Mucosa of gallbladder (tissue), 1 donor: Measurements from ENCODE around the gene SPAG7. TPM values are rescaled to one million over a fixed set of nuclear protein-coding genes. Genes with fewer than 3 reads are reported as not detected.
A peak's percentile ranks its signal among the peaks of the same experiment; 100 is the strongest.

Experiments used
- DNase-seq: peaks from one replicate; pipeline ENCODE4 v3.0.0-alpha.2; 2020; ENCODE audit warnings: low spot score
- total RNA-seq: library from RNA; stranded (reverse); gene quantifications from one replicate; pipeline ENCODE4 v1.2.1, GENCODE V29; 2021
- donor health status: DM: no; HTN: no; CAD: no.

Gene SPAG7
- 54.2 TPM for total RNA-seq

- DNase-seq, result peak; percentile 96
These were observed at the start of gene SPAG7 for GRCh38 chr17:4967539-4968485. Gene SPAG7 (minus strand): TSS chr17:4967817. CDS start chr17:4967804, 13 bp downstream.

- DNase-seq, result no peak
These were observed 46.7 kb upstream of the SPAG7 start for GRCh38 chr17:5014357-5014756.

DNA sequence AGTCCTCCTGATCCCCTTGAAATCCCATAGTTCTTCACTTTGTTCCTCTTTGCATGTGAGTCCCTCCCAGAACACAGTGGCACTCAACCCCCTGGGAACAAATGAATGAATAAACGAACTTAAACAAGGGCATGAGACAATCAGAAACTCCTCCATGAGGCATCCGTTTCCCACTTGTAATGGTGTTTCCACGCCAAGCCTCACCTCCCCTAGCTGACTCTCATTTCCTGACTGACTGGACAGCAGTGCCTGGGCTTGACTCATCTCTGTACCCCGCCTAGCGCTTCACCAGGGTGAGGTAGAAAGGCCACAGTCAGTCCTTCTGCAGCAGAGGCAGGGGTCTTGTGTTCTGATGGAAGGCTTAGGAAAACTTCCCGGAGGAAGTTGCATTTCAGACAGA, 44.3 kb upstream of the SPAG7 start:
- no peak for DNase-seq

- DNase-seq, result no peak
These were observed 35.7 kb upstream of the SPAG7 start for GRCh38 chr17:5003214-5003867.

DNA sequence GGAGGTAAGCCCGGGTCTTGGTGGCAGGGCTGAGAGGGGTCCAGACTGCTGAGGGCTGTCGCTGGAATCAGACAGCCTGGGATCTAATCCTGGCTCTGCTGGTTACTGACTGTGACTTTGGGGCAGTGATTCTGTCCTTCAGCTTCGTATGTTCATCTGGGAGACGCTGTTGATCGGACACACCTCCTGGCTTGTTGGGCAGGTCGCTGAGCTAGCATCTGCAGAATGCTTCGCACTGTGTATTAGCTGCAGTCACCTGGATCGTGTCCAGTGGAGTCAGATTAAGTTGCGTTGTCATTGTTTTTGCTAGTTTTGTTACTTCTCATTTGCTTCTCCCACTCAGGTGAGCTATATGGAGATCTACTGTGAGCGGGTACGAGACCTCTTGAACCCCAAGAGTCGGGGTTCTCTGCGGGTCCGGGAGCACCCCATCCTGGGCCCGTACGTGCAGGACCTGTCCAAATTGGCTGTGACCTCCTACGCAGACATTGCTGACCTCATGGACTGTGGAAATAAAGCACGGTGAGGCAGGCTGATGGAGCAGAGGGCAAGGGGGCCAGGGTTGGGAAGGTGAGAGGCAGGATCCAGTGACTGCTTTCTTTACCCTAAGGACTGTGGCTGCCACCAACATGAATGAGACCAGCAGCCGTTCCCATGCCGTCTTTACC, 34.6 kb upstream of the SPAG7 start:
- DNase-seq, result no peak

GRCh38 chr17:5000237-5000639, 32.6 kb upstream of the SPAG7 start:
- no peak for DNase-seq

DNA sequence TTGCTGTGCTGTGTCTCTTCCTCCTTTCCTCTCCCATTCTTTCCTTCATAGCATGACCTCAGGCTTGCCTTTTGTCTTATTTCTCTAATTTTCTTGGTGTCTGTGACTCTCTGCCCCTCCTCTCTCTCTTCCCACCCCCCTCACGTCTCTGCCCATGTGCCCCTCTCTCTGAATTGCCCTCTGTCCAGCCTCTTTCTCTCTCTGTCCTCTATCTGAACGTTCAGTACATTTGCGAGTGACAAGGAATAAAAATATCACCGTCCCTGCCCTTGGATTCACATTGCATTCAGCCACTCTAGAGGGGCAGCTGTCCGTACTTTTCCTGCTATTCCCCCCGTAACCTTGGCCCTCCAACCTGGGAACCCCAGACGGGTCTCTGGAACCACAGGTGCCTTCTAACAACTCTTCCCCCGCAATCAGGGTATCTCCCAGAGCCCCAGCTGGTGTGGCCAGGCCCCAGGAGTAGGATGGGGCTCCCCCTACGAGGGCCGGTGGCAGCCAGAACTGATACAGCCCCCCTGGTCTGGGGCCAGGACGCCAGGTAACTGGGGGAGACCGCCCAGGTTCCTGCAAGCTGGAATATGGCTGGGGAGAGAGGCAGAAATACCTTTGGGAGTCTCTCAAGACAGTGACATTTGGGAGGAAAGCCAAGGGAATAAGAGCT, 31.9 kb upstream of the SPAG7 start:
- no peak for DNase-seq

- peak; percentile 44 for DNase-seq
These were observed 31.3 kb upstream of the SPAG7 start for GRCh38 chr17:4998732-4999429.

- peak; percentile 33 for DNase-seq
These were observed 30.6 kb upstream of the SPAG7 start for GRCh38 chr17:4998027-4998731.

DNA sequence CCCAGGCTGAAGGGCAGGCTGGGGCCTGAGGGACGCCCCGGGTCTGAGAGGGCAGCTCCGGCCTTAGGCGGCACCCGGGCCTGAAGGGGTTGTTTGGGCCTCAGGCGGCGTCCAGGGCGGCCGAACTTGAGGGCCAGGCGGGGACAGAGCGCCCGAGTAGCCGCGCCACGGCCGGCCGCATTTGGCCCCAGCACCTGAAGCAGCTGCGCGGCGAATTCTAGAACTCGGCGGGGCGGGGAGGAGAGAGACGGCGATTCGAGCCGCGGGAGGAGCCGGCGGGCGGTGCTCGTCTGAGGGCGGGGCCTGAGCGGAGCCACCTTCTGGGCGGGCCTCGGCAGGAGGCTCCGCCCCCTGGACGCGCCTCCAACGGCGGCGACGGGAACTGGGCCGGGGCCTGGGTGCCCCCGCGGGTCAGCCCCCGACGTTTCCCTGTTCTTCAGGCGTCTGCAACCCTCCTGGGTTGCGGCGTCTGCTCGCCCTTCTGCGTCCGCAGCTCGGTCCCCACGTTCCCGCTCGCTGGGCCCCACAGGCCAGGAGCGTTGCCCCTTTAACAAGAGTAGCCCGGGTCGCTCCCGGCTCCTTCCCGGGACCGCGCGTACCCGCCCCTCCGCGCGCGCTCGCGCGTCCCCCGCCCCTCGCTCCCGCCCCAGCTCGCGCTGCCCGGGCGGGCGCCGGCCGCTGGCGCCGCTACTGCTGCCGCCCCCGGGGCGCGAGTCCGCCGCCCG, 29.8 kb upstream of the SPAG7 start, which contains the start of the genes INCA1 and KIF1C:
Gene INCA1 (minus strand): TSS at position 221 of the 725 bp plus-strand sequence. CDS start 3,085 bp downstream, outside the sequence.
Gene KIF1C (plus strand): TSS at position 649 of the 725 bp plus-strand sequence. CDS start 2,297 bp downstream, outside the sequence.
- DNase-seq, result peak; percentile 94

DNA sequence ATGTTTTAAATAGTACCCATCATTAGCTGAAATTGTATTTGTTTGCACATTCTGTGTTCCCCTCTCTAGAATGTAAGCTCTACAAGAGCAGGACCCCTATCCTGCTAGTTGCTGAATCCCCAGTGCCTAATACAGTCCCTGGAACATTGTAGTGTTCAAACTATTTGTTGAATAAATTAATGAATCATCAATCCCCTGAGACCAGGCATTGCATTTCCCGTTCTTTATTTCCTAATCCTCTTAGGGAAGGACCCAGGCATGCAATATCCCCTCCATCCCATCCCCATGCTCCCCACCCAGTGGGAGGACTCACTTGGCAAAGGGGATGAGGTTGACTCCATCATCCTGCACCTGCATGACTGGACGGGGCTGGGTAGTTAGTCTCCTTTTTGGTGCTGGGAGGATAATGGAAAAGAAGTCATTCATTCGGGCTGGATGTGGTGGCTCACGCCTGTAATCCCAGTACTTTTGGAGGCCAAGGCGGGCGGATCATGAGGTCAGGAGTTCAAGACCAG, 26.5 kb upstream of the SPAG7 start:
- DNase-seq, result no peak

- DNase-seq, result no peak
These were observed 20.4 kb upstream of the SPAG7 start for GRCh38 chr17:4987767-4988567.

DNA sequence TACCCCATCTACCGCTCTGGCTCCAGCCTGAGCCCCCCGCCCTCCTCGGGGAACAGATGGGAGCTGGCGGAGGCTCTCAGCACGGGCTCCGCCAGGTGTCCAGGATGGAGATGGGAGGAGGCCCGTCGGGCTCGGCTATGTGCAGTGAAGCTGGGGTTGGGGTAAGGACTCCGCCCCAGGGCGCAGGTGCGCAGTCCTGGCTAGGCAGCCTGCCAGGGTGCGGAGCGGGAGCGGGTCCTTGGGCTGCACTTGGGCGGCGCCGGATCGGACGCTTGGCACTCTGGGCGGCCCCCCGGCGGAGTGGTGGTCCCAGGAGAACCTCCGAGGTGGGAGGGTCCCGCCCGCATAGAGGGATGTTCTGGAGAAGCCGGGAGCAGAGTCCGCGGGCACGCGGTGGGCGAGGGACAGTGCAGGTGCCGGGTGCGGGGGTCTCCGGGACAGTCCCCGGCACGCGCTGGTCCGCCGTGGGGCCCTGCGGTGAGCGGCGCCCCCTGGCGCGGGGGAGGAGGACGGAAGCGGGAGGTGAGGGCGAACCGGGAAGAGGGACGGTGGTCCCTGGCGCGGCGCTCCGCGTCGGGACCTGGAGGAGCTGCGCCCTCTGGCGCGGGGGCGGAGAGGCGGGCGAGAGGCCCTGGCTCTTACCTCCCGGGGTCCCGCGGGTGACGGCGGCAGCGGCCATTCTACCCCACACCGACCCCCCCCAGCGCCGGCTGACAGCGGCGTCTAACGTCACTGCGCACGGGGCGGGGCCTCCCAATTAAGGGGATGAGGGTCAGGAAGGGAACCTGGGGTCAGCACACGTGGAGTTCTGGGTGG, 19.5 kb upstream of the SPAG7 start, which contains the start of gene CAMTA2:
Gene CAMTA2 (minus strand): TSS at position 725 of the 816 bp plus-strand sequence. CDS start 1,453 bp downstream, outside the sequence.
- peak; percentile 81 for DNase-seq

DNA sequence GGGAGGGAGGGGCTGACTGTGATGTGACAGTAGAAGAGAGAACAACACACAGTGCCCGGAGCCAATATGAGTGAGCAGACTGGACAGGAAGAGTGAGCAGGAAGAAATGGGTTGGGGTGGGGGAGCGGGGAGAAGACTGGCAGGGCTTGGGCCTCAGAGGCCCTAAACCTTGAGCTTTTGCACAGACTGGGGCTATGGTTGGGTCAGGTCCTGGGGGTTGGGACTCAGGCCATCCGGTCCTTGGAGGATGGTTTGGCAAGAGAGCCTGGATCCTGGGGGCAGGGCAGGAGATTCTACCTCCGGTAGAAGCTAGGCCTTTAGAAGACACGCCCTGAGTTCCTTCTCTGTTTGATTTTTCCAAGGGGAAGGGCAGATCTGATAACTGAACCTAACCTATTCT, 18.8 kb upstream of the SPAG7 start:
- no peak for DNase-seq

DNA sequence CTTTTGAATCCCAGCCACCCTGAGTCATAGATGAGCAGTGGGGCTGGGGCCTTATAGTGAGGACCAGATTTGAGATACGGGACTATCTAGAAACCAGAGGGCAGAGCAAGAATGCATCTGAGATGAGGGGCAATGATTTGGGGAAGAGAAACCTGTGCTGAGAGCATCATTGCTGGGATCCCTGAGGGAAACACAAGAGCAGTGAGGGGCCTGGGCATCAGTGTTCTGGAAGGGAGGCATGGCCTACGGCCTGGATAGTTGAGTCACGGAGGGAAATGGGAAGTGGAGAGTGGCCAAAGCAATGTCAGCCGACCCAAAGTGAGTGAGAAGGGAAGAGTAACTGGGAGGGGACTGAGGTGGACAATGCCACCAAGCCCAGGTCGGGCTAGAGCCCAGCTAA, 14.7 kb upstream of the SPAG7 start:
- no peak for DNase-seq

GRCh38 chr17:4980644-4981216, 13.1 kb upstream of the SPAG7 start:
- no peak for DNase-seq

- DNase-seq, result no peak
These were observed 11.1 kb upstream of the SPAG7 start for GRCh38 chr17:4978726-4979125.
